Endothelial cell of umbilical vein (primary cell): ENCODE results near the gene CCDC88B.

Experiments
- POLR2A ChIP-seq: IDR thresholded peaks from 2 replicates; pipeline ENCODE4 v1.6.1; 2012; ENCODE audit warnings: low read depth, mild to moderate bottlenecking, control low read depth, low read length
- POLR2AphosphoS5 ChIP-seq: IDR thresholded peaks from 2 replicates; pipeline ENCODE4 v1.6.1; 2012; ENCODE audit warnings: low read depth, mild to moderate bottlenecking, control low read depth, low read length, moderate library complexity; ENCODE audit not compliant: insufficient read depth
- TF ChIP-seq, protein P1 (sequence below), 2 donors: IDR thresholded peaks; 1 replicate in 1 of 2; 2 replicates in 1 of 2; pipeline ENCODE4 v1.5.1; 2011; ENCODE audit warnings: low read length in 2 of 2, mild to moderate bottlenecking in 2 of 2, moderate library complexity in 2 of 2, control low read depth in 1 of 2, inconsistent platforms in 1 of 2, low read depth in 1 of 2; ENCODE audit not compliant: insufficient read depth in 1 of 2; ENCODE audit errors: extremely low read depth in 1 of 2
- TF ChIP-seq, protein P2 (sequence below): IDR thresholded peaks from 2 replicates; pipeline ENCODE4 v1.6.1; 2011; ENCODE audit not compliant: insufficient read depth, insufficient read length

DNA sequence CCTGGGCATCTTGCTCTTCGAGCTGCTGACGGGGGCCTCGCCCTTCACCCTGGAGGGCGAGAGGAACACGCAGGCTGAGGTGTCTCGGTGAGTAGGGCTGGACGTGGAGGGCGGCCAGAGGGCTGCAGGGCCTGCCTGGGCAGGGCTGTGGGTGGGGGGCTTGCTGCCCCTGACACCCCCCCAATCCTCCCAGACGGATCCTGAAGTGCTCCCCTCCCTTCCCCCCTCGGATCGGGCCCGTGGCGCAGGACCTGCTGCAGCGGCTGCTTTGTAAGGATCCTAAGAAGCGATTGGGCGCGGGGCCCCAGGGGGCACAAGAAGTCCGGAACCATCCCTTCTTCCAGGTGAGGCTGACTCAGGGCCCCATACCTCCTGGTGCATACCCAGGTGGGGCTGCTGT, 21.7 kb downstream of the CCDC88B start:
- TF ChIP-seq, protein P1, sequence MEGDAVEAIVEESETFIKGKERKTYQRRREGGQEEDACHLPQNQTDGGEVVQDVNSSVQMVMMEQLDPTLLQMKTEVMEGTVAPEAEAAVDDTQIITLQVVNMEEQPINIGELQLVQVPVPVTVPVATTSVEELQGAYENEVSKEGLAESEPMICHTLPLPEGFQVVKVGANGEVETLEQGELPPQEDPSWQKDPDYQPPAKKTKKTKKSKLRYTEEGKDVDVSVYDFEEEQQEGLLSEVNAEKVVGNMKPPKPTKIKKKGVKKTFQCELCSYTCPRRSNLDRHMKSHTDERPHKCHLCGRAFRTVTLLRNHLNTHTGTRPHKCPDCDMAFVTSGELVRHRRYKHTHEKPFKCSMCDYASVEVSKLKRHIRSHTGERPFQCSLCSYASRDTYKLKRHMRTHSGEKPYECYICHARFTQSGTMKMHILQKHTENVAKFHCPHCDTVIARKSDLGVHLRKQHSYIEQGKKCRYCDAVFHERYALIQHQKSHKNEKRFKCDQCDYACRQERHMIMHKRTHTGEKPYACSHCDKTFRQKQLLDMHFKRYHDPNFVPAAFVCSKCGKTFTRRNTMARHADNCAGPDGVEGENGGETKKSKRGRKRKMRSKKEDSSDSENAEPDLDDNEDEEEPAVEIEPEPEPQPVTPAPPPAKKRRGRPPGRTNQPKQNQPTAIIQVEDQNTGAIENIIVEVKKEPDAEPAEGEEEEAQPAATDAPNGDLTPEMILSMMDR (IDR thresholded peaks at IDR 0.05; ENCODE audit: extremely low read depth in 1 of 2, insufficient read depth in 1 of 2, low read depth in 1 of 2, low read length in 2 of 2): no peak
- no peak for TF ChIP-seq POLR2A
- TF ChIP-seq POLR2AphosphoS5: no peak
- TF ChIP-seq, protein P2, sequence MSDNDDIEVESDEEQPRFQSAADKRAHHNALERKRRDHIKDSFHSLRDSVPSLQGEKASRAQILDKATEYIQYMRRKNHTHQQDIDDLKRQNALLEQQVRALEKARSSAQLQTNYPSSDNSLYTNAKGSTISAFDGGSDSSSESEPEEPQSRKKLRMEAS: no peak
